Neutrophil (primary cell): Measurements from ENCODE around the gene TSHR.

ENCODE experiments used
- H3K27ac ChIP-seq: fragments of 200-600 bp; sonication (generic); 2 replicates; pipeline ENCODE4 v1.5.1; 2016; ENCODE audit warnings: mild to moderate bottlenecking, moderate library complexity
- H3K27me3 ChIP-seq: fragments of 200-600 bp; sonication (generic); 2 replicates; pipeline ENCODE4 v1.6.0; 2016; ENCODE audit warnings: mild to moderate bottlenecking
- H3K36me3 ChIP-seq: fragments of 200-600 bp; sonication (generic); 2 replicates; pipeline ENCODE4 v1.5.1; 2017
- H3K4me1 ChIP-seq, 2 experiments: fragments of 200-600 bp in 1 of 2; sonication (generic) in 1 of 2; 1 replicate in 1 of 2; 2 replicates in 1 of 2; pipeline versions ENCODE4 v1.5.1 to v1.6.1; 2013 to 2016; ENCODE audit warnings: low read depth in 1 of 2, low read length in 1 of 2, mild to moderate bottlenecking in 1 of 2, moderate library complexity in 1 of 2; ENCODE audit not compliant: control insufficient read depth in 1 of 2, insufficient read depth in 1 of 2
- H3K4me3 ChIP-seq, 2 experiments: fragments of 200-600 bp in 1 of 2; sonication (generic) in 1 of 2; 1 replicate in 1 of 2; 2 replicates in 1 of 2; pipeline ENCODE4 v1.5.1; 2013 to 2016; ENCODE audit warnings: low read depth in 1 of 2, low read length in 1 of 2, mild to moderate bottlenecking in 1 of 2, moderate library complexity in 1 of 2
- H3K9me3 ChIP-seq: fragments of 200-600 bp; sonication (generic); 2 replicates; pipeline ENCODE4 v1.5.1; 2016
- TF ChIP-seq, protein P1 (sequence below): fragments of 200-600 bp; sonication (generic); IDR thresholded peaks from 2 replicates; pipeline ENCODE4 v1.5.1; 2016; ENCODE audit warnings: antibody characterized with exemption

TSHR gene

DNA sequence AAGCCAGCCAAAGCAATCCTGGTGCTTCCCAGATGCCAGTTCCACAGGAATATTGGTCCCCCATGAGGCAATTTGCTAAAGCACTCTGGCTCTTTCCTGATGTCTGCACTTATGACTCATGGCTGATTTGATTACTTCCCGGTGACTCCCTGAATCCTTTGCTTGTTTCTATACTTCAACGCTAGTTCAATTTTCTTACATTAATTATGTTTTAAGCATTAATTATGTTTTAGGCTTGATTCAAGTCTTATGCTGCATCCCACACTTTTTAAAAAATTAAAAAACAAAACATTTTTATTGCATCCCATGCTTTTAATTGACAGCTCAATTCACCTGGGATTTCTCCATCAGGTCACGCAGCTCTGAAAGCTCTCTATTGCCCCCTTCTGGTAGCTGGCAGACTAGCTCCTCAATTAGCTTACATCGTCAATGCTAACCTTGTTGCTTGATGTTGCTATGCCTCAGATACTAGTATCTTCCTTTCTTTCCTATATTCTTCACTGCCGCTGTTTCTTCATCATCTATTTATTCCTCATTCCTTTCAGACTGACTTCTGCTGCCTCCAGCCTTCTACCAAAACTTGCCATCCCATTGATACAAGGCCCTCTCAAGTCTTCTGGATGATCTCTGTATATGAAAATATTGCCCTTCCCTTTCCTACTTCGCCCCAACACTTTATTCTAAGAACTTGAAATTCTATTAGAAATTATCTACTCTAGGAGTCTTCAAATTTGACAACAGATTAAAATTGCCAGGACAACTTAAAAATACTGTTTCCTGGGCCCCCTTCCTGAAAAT is 32.0 kb downstream of the TSHR start:
- Histone ChIP-seq H3K27me3 (no peaks in the 10 kb centered on the region), H3K27ac (no peak overlapping the region), H3K4me3 (no peak overlapping the region), H3K36me3 (no peaks in the 10 kb centered on the region), H3K4me1 (peaks cover 11 to 23% of the 10 kb centered on the region in 2 experiments), H3K9me3 (no peaks in the 10 kb centered on the region)
- TF ChIP-seq, protein P1, sequence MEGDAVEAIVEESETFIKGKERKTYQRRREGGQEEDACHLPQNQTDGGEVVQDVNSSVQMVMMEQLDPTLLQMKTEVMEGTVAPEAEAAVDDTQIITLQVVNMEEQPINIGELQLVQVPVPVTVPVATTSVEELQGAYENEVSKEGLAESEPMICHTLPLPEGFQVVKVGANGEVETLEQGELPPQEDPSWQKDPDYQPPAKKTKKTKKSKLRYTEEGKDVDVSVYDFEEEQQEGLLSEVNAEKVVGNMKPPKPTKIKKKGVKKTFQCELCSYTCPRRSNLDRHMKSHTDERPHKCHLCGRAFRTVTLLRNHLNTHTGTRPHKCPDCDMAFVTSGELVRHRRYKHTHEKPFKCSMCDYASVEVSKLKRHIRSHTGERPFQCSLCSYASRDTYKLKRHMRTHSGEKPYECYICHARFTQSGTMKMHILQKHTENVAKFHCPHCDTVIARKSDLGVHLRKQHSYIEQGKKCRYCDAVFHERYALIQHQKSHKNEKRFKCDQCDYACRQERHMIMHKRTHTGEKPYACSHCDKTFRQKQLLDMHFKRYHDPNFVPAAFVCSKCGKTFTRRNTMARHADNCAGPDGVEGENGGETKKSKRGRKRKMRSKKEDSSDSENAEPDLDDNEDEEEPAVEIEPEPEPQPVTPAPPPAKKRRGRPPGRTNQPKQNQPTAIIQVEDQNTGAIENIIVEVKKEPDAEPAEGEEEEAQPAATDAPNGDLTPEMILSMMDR = peak; percentile 78

DNA sequence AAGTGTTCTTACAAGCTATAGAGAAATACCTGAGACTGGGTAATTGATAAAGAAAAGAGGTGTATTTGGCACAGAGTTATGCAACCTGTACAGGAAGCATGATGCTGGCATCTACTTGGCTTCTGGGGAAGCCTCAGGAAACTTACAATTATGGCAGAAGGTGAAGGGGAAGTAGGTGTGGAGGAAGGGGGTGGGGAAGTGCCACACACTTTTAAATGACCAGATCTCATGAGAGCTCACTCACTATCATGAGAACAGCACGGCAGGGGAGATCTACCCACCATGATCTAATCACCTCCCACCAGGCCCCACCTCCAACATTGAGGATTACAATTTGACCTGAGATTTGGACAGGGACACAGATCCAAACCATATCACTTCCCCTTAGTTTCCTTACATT is 32.8 kb downstream of the TSHR start:
- H3K9me3 ChIP-seq = no peaks in the 10 kb centered on the region
- no peaks in the 10 kb centered on the region for H3K36me3 ChIP-seq
- H3K27ac ChIP-seq = no peak overlapping the region
- no peaks in the 10 kb centered on the region for H3K27me3 ChIP-seq
- TF ChIP-seq, protein P1 = no peak
- peaks cover 11 to 23% of the 10 kb centered on the region in 2 experiments for H3K4me1 ChIP-seq
- no peak overlapping the region for H3K4me3 ChIP-seq

DNA sequence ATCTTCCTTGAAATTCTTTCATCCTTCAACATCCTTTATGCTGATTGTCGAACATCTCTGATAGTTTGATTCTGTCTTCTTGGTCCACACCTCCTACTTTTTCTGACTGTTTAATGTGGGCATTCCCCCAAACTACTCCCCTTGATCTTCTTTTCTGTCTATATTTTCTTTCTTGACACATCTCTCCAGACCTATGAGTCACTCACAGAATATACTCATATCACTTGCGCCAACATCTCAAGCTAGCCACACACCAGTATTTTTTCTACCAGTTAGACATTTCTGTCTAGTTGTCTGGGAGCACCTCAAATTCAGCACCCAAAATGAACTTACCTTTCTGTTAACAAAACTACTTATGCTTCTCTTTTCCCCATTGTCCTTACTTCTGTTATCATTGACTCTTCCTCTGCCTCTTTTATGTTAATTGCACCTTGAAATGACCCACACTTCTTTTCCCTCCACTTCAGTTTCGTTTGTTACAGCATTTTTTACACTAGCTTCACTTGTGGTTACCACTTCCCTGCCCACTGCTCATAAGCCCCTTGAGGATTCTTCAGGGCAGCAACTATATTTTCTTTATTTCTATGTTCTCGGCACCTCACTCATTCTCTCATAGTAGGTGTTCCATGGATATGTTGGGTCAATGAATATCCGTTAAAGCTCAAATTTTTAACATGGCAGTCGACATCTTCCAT is 33.5 kb downstream of the TSHR start:
- TF ChIP-seq, protein P1 = no peak
- no peaks in the 10 kb centered on the region for H3K9me3 ChIP-seq
- H3K4me1 ChIP-seq = peaks cover 11 to 23% of the 10 kb centered on the region in 2 experiments
- no peaks in the 10 kb centered on the region for H3K36me3 ChIP-seq
- no peaks in the 10 kb centered on the region for H3K27me3 ChIP-seq
- no peak overlapping the region for H3K4me3 ChIP-seq
- no peak overlapping the region for H3K27ac ChIP-seq

DNA sequence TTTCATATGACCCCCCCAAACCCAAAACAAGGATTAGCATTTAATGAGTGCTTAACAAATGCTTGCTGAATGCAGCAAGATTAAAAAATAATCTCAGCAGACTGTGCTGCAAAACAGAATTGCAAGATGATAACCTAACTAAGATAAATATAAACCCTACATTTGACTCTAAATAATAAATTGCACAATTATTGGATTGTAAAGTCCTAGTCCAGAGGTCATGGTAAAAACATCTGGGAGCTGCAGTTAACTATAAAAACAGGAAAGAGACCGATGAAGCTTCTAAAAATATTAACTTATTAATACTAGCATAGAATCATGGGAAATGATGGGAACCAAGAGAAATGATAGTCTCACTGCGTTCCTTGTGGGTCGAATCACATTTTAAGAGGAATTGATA is 37.2 kb downstream of the TSHR start:
- Histone ChIP-seq H3K27ac (no peak overlapping the region), H3K27me3 (no peaks in the 10 kb centered on the region), H3K36me3 (no peaks in the 10 kb centered on the region), H3K9me3 (no peaks in the 10 kb centered on the region), H3K4me1 (peaks cover 4 to 8% of the 10 kb centered on the region in 2 experiments), H3K4me3 (no peak overlapping the region)
- TF ChIP-seq, protein P1 = no peak

DNA sequence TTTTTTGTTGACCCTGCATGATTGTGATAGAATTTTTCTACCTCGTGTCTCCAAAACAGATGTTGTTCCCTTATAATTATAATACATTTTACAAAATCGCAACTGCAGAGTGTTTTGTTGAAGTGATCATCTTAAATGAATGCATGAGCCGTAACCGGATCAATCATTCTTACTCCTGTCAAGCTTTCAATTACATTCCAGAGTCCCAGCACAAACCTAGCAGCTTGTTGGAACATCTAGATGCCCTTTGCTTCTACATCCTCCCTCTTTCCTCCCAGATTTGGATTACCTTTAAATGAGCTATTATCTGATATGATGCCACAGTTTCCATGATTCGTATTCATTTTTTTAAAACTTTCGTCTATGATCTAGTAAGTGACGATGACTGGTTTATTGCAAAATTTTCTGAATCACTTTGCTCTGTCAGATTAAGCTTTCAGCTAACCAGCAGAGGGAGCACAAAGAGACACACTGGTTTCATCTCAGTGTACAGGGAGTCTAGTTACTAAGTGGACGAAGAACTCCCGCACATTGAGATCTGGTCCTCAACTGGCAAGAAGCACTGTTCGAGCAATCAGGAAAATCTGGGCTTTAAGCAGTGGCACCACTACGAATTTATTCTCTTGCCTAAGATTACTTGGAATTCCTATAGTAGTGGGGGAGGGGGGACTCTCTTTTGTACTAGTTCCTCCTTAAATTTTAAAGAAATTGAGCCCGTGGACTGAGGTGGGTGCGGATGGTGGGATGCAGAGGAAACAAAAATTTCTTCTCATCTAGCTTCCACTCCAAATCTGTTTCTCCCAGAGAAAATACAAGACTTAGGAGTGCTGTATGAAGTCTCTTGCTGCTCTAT is 40.9 kb downstream of the TSHR start:
- Histone ChIP-seq H3K9me3 (no peaks in the 10 kb centered on the region), H3K27ac (no peak overlapping the region)

More for the DNA sequence above, 40.9 kb downstream of the TSHR start:
- Histone ChIP-seq H3K36me3 (no peaks in the 10 kb centered on the region), H3K4me1 (peaks cover 4 to 5% of the 10 kb centered on the region in 2 experiments), H3K27me3 (no peaks in the 10 kb centered on the region), H3K4me3 (peak overlapping the region in 1 of 2 experiments; percentile 12)
- TF ChIP-seq, protein P1 = no peak
